C4-2B (cell line): ENCODE measurements around the gene EWSR1.
A peak's percentile ranks its signal among the peaks of the same experiment; 100 is the strongest.

Experiments
- H3K27ac ChIP-seq: fragments of 450-650 bp; 2 replicates; pipeline ENCODE4 v1.5.1; 2017
- CTCF ChIP-seq: fragments of 450-650 bp; conservative IDR thresholded peaks from 2 replicates; pipeline ENCODE4 v1.5.1; 2017; ENCODE audit warnings: mild to moderate bottlenecking
- ZFX ChIP-seq: fragments of 450-650 bp; IDR thresholded peaks from 2 replicates; pipeline ENCODE4 v1.6.1; 2017

Gene EWSR1

DNA sequence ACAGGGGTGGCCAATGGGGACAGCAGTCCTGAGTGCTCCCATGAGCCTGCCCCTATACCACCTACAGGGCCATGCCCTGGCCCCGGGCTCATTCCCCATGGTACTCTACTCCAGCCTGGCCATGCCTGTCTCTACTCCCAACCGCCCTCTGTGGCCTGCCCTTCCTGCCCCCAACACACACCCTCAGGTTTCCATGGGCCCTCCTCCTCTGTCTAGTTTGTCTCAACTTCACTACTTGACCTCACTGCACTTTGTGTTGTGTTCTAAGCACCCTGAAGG, 73.7 kb downstream of the EWSR1 start:
- peak overlapping the region; percentile 91 for H3K27ac ChIP-seq
- TF ChIP-seq CTCF = no peak
- no peak for TF ChIP-seq ZFX

- TF ChIP-seq CTCF (no peak), ZFX (no peak; the same call in 1 of the 2 replicates)
- H3K27ac ChIP-seq = peak overlapping the region; percentile 91
Observed at GRCh38 chr22:29342177-29342576, 74.1 kb downstream of the EWSR1 start.

DNA sequence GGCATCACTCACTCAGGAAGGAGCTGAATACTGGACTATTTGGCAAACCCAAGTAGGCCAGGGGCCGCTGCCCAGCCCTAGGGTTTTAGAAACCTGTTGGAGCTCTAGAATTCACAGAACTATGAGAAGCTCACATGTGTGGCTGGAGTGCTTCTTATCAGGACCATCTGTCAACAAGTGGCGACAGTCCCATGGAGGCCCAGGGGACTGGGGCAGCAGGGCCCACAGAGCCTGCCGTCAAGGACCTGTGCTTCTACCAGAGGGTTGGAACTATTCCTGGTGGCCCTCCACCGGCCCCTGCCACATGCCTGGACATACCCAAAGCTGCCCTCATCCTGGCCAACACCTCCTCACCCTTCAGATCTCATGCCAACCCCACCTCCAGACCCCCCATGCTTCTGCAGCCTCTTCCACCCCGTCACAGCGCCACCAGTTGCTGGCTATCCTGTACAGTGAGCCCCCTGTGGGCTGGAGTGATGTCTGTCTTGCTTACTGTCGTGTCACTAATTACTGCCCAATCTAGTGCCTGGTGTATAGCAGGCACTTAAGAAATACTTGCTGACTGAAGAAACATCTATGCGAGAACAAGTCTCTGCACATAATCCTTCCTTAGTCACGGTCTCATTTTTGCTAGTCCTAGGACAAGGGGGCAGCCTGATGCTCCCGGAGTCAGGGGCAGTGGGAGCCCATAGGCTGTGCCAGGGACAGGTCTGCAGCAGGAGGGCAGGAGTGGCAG, 74.7 kb downstream of the EWSR1 start:
- peak overlapping the region; percentile 91 for H3K27ac ChIP-seq
- TF ChIP-seq ZFX (peak; percentile 44; the same call in 1 of the 2 replicates), CTCF (no peak)

DNA sequence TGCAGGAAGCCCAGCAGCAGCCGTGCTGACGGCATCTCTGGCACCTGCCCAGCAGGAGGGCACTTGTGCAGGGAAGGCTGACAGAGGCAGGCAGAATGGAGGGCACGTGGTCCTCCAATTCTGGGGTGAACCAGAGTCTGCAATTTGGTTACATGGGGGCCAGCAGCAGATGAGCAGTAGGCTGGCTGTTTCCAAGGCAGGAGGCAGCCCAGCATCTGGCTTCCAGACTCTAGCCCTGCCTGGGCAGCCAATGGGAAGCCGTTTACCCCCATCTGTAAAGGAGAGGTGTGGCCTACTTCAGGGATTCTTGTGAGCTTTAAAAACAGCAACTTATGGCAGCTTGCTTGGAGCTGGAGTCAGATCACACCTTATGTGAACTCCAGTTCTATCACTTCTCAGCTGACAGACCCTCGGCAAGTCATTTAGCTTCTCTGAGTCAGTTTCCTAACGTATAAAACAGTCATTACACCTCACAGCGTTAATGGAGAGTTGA, 75.3 kb downstream of the EWSR1 start:
- TF ChIP-seq ZFX (no peak), CTCF (no peak)
- H3K27ac ChIP-seq = peak overlapping the region; percentile 91

DNA sequence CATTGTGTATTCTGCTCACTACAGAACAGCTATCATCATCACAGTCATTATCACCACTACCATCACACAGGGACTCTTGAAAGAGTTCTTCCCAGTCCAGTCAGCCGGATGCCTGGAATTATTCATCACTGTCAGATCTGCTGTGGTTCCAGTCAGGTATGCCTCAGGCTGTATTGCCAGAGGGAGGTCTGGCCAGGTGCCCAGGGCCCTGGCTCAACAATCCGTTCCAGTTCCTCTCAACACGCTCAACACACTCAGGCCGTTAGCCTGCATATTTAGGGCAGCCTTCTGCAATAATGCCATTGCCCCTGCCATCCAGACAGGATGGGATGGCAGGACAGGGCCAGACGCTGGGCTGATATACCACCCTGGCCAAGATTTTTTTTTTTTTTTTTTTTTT, 76.1 kb downstream of the EWSR1 start:
- H3K27ac ChIP-seq = peak overlapping the region; percentile 91
- TF ChIP-seq ZFX (no peak), CTCF (no peak)

GRCh38 chr22:29344889-29345288, 76.8 kb downstream of the EWSR1 start:
- H3K27ac ChIP-seq = peak overlapping the region; percentile 91

GRCh38 chr22:29345932-29346331, 77.9 kb downstream of the EWSR1 start:
- H3K27ac ChIP-seq = peak overlapping the region; percentile 91
- TF ChIP-seq CTCF (no peak), ZFX (no peak)

DNA sequence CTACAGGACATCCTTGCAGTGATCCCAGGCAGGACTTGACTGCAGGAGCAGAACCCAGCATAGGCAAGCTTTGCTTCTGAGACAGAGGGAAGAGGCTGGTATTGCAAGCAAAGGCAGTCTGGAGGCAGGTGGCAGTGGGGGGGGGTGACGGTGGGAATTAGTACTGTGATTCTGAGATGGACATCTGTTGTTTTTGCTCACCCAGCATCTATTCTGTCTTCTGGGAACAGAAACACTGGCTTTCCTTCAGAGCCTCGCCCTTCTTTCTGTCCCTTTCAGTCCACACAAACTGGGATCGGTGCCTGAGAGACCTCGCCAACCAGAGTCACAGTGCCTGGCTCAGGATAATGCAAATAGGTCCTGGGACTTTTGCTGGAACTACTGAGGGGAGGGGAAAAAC, 78.6 kb downstream of the EWSR1 start:
- peak overlapping the region; percentile 91 for H3K27ac ChIP-seq
- TF ChIP-seq CTCF (no peak), ZFX (no peak)
